Smooth muscle cell (in vitro differentiated cells): ENCODE results near the gene IVNS1ABP. TPM values are rescaled to one million over a fixed set of nuclear protein-coding genes. Genes with fewer than 3 reads are reported as not detected.

Experiments used
- DNase-seq: peaks from one replicate; lab custom pipeline; 2025; ENCODE audit not compliant: unreplicated experiment; lab: John Stamatoyannopoulos, UW
- H2AFZ ChIP-seq: fragments of 200-600 bp; sonication (generic); 2 replicates; pipeline ENCODE4 v1.6.0; 2016; ENCODE audit warnings: antibody characterized with exemption, low read depth, mild to moderate bottlenecking
- H3F3A ChIP-seq: fragments of 200-600 bp; sonication (generic); 2 replicates; pipeline ENCODE4 v1.6.0; 2017; ENCODE audit warnings: antibody characterized with exemption, low read depth
- H3K27ac ChIP-seq: fragments of 200-600 bp; sonication (generic); 2 replicates; pipeline ENCODE4 v1.5.1; 2016; ENCODE audit warnings: low read depth, mild to moderate bottlenecking
- H3K27me3 ChIP-seq: fragments of 200-600 bp; sonication (generic); 2 replicates; pipeline ENCODE4 v1.6.1; 2016; ENCODE audit warnings: low read depth, mild to moderate bottlenecking
- H3K36me3 ChIP-seq: fragments of 200-600 bp; sonication (generic); 2 replicates; pipeline ENCODE4 v1.5.1; 2016; ENCODE audit warnings: low read depth
- H3K4me1 ChIP-seq: fragments of 200-600 bp; sonication (generic); 2 replicates; pipeline ENCODE4 v1.5.1; 2016; ENCODE audit warnings: low read depth
- H3K4me2 ChIP-seq: fragments of 200-600 bp; sonication (generic); 2 replicates; pipeline ENCODE4 v1.6.0; 2016; ENCODE audit warnings: mild to moderate bottlenecking
- H3K4me3 ChIP-seq: fragments of 200-600 bp; sonication (generic); 2 replicates; pipeline ENCODE4 v1.5.1; 2016; ENCODE audit warnings: mild to moderate bottlenecking
- H3K79me2 ChIP-seq: fragments of 200-600 bp; sonication (generic); 2 replicates; pipeline ENCODE4 v1.6.0; 2016; ENCODE audit warnings: low read depth, mild to moderate bottlenecking
- H3K9ac ChIP-seq: fragments of 200-600 bp; sonication (generic); 2 replicates; pipeline ENCODE4 v1.6.0; 2016; ENCODE audit warnings: low read depth
- H3K9me3 ChIP-seq: fragments of 200-600 bp; sonication (generic); replicated peaks from 2 replicates; pipeline ENCODE4 v1.5.1; 2016; ENCODE audit warnings: low read depth
- H4K20me1 ChIP-seq: fragments of 200-600 bp; sonication (generic); 2 replicates; pipeline ENCODE4 v1.6.0; 2016; ENCODE audit warnings: low read depth
- CTCF ChIP-seq: fragments of 200-600 bp; sonication (generic); IDR thresholded peaks from 2 replicates; pipeline ENCODE4 v1.5.1; 2017; ENCODE audit warnings: borderline replicate concordance, mild to moderate bottlenecking, antibody characterized with exemption; ENCODE audit not compliant: insufficient read depth, poor library complexity, severe bottlenecking
- WGBS: methylation state at CpG from one replicate; pipeline ENCODE4 v1.1.7; 2016; ENCODE audit warnings: low lambda C conversion rate; 5-methylcytosine and 5-hydroxymethylcytosine counted together
- polyA plus RNA-seq: library from polyadenylated mRNA; unstranded; fragments of >200 nt; fragmentation: Nextera tagmentation; extraction: Ambion mirVana; gene quantifications from 2 replicates; pipeline ENCODE4 v1.2.1, GENCODE V29; 2016
- total RNA-seq: library from RNA; depleted of rRNA; stranded (reverse); fragments of >200 nt; gene quantifications from 2 replicates; pipeline ENCODE4 v1.2.3, GENCODE V29; 2014

Gene IVNS1ABP
- total and polyA plus RNA-seq, 2 experiments from 2014 or later, result 128 to 315 TPM

GRCh38 chr1:185360714-185361113 is 43.7 kb upstream of the IVNS1ABP start:
- Histone ChIP-seq H3K4me1 (no peaks in the 10 kb centered on the region), H4K20me1 (no peaks in the 10 kb centered on the region), H3K9ac (no peak overlapping the region), H3F3A (peaks cover 6% of the 10 kb centered on the region), H3K27me3 (no peaks in the 10 kb centered on the region), H2AFZ (no peak overlapping the region), H3K9me3 (no peaks in the 10 kb centered on the region), H3K4me3 (no peak overlapping the region), H3K36me3 (peaks cover 5% of the 10 kb centered on the region), H3K4me2 (peak overlapping the region; percentile 33), H3K79me2 (no peaks in the 10 kb centered on the region), H3K27ac (peak overlapping the region; percentile 54)
- WGBS, result 86% methylated on average over 1 of the region's 1 CpG
- TF ChIP-seq CTCF, result no peak
- no peak for DNase-seq

GRCh38 chr1:185358957-185359356 is 41.9 kb upstream of the IVNS1ABP start:
- WGBS, result 92% methylated on average over 3 of the region's 3 CpGs
- no peak for TF ChIP-seq CTCF

GRCh38 chr1:185355947-185356346 is 38.9 kb upstream of the IVNS1ABP start:
- Histone ChIP-seq H3K4me2 (no peak overlapping the region), H4K20me1 (no peaks in the 10 kb centered on the region), H3K4me1 (no peaks in the 10 kb centered on the region), H3K79me2 (no peaks in the 10 kb centered on the region), H3K9me3 (no peaks in the 10 kb centered on the region), H3K27me3 (no peaks in the 10 kb centered on the region), H3K9ac (no peak overlapping the region), H3K36me3 (no peaks in the 10 kb centered on the region), H3K4me3 (no peak overlapping the region), H3F3A (peaks cover 2% of the 10 kb centered on the region), H2AFZ (no peak overlapping the region), H3K27ac (no peak overlapping the region)
- DNase-seq, result no peak
- 87% methylated on average over 2 of the region's 2 CpGs for WGBS
- no peak for TF ChIP-seq CTCF

More at GRCh38 chr1:185358957-185359356, 41.9 kb upstream of the IVNS1ABP start:
- Histone ChIP-seq H3F3A (peaks cover 6% of the 10 kb centered on the region), H3K9ac (no peak overlapping the region), H3K36me3 (peaks cover 5% of the 10 kb centered on the region), H3K27me3 (no peaks in the 10 kb centered on the region), H2AFZ (no peak overlapping the region), H4K20me1 (no peaks in the 10 kb centered on the region), H3K4me3 (no peak overlapping the region), H3K4me2 (no peak overlapping the region), H3K9me3 (no peaks in the 10 kb centered on the region), H3K27ac (no peak overlapping the region), H3K4me1 (no peaks in the 10 kb centered on the region), H3K79me2 (no peaks in the 10 kb centered on the region)
- no peak for DNase-seq

- no peaks in the 10 kb centered on the region for H3F3A ChIP-seq
- no peak overlapping the region for H3K9ac ChIP-seq
- H3K27me3 ChIP-seq, result no peaks in the 10 kb centered on the region
- 89% methylated on average over 4 of the region's 4 CpGs for WGBS
- no peak for DNase-seq
- H3K79me2 ChIP-seq, result no peaks in the 10 kb centered on the region
- no peaks in the 10 kb centered on the region for H3K4me1 ChIP-seq
- no peaks in the 10 kb centered on the region for H4K20me1 ChIP-seq
- no peak overlapping the region for H3K27ac ChIP-seq
- TF ChIP-seq CTCF, result no peak
- no peaks in the 10 kb centered on the region for H3K9me3 ChIP-seq
- H2AFZ ChIP-seq, result no peak overlapping the region
- H3K4me3 ChIP-seq, result no peak overlapping the region
- no peaks in the 10 kb centered on the region for H3K36me3 ChIP-seq
- no peak overlapping the region for H3K4me2 ChIP-seq
Measured at GRCh38 chr1:185353124-185353523, 36.1 kb upstream of the IVNS1ABP start.
